Activated CD8-positive, alpha-beta memory T cell treated with anti-CD3 and anti-CD28 coated beads for 48 hours (primary cell): ENCODE measurements around the gene TRANK1.

Experiments
- DNase-seq, 3 experiments: peaks; one replicate each; pipeline ENCODE4 v3.0.0-alpha.2; 2020; ENCODE audit warnings: low read depth in 2 of 3, low spot score in 2 of 3

TRANK1 gene

DNA sequence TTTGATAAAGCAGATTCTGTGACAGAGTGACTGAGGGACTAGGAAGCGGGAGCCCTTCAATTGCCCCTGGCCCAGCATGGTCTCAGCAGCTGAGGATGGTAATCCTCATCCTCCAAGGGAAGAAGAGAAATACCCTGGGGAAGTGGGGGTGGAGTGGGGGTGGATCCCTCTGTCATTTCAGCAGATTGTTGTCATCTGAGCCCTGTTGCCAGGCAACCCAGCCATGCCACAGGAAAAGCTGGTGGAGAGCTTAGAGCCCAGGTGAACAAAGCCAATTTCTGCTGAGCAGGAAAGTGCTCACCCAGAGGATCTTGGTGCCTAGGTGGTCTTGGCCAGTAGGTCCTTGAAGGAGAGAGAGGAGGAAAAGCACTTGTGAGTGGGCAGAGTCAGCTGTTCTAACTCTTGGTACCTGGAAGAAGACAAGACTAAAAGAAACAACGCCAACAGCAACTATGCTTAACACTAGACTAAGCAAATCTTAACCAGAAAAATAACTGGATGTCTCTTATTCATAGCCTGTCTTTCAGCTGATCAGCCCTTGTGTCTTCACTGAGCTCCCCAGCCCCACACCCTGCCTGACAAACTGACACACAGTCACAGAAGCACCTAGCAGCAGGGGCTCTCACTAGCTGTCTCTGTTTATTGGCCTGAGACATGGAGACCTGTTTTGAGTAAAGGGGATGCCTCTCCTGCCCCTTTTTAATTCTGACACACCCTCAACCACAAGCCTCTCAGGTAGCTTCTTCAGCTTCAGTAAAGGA is 140.4 kb downstream of the TRANK1 start:
- DNase-seq: no peak

DNA sequence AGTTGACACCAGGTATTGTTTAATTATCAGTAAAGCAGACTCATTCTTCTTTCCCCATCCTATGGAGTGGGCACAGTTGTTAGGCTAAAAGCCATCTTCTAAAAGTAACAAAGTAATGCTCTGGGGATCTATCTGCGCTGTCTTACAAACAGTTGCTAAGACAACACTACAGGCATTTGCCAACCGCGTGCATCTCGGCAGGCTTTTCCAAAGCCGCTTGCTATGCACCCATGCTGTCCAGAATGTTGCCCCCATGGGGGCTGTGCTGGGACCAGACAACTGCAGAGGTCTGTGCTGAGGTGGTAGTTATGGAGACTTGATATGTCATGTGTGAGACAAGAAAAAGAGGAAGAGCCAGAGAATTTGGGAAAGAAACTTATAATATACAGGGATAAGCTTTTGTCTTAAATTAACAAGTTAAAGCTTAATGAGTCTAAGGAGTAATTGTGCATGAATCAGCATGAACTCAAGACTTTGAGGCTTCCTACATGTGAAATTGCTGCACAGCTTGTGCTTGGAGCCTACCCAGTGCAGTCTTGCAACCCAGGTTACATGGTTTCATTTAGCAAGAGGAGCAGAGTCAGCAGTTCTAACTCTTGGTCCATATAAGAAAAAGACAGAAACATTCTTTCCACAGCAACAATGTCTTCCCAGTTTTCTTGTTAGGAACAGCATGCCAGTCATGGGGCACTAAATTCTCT is 141.6 kb downstream of the TRANK1 start:
- DNase-seq: no peak

DNA sequence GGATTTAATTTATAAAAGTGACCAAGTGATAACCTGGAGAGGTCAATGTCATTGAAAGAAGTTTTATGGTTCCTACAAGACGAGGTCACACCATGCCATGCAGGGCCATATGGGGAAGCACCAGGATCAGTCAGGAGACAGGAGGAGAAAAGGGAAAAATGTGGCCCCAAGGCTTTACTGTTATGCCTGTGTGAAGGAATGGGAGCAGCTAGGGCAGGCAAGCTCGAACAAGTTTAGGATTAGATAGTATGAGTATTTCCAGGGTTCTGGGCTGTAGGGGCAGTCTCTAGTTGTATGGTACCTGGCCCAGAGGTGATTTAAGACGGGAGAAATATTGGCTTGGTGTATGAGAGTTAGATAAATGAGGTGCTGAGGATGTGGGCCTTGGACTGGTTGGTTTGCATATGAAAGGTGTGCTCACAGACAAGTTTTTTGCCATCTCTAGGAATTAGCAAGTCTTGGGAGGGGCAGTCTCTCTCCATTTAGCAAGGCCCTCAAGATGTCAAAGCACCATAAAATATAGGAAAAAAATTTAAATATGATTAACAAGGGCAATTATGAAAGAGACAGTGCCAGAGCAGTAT is 144.2 kb downstream of the TRANK1 start:
- DNase-seq: no peak

DNA sequence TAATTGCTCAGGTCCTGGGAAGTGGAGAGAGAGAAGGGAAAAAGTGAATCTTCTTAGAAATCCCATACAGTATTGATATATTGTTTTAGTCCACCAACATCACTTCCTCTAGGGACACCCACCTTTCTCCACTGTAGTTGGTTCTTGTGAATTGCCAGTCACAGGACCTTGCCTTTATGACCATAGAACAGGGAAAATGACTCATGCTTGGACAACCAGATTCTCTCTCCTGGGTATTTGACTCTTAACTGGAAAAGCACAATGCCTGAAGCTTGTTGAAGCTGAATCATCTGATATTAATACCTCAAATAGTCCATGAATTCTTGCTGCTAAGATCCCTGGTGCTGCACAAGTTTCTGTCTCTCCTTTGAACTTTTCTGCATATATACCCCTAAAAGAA is 148.0 kb downstream of the TRANK1 start:
- DNase-seq: no peak

DNA sequence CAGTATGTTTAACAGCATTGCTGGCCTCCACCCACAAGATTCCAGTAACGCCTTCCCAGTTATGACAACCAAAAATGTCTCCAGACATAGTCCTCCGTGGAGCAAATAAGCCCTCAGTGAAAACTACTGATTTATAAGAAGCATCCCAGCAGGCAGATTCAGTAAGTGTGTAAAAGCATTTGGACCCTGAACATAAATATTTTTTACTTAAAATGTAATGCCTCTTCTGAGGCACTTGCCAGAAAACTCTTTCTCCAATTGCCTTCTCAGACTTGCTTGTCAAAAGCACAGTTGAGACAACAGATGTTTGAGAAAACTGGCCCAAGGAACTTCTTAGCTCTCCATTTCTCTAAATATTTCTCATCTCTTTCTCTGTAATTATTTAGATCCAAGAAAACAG is 148.7 kb downstream of the TRANK1 start:
- no peak for DNase-seq

DNA sequence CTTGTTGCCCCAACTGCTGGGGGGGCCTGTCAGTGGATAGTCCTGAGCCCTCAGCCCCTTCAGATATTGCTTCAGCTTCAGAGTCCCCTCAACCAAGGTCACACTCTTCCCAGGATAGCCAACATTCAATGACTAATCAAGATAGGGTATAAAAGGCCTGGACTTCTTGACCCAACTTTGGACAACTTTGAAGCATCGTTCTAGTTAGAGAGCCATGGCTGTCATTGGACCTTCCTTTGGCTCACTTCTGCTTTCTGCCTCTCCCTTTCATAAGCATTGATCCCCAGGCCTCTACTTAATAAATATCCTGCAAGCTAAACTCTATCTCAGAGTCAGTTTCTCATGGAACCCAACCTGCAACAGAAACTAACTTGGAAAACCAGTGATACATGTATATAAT is 149.2 kb downstream of the TRANK1 start:
- DNase-seq: no peak

DNA sequence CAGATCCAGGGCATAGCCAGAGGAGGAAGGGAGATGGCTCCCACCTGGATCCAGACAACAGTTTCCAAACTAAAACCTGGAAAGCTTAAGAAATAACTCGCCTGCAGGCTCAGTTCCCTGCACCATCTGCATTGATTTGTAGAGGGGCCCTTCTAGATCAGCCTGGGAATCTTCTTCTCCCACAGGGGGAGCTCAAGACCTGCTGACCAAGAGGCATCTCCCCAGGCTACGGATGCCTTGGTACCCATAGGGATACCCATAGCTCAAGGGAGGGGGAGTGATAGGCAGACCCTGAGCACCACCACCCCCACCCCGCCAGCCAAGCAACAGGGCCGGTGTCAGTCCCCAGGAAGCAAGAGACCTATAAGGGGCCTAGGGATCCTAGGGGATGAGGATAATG is 152.5 kb downstream of the TRANK1 start:
- DNase-seq: no peak

DNA sequence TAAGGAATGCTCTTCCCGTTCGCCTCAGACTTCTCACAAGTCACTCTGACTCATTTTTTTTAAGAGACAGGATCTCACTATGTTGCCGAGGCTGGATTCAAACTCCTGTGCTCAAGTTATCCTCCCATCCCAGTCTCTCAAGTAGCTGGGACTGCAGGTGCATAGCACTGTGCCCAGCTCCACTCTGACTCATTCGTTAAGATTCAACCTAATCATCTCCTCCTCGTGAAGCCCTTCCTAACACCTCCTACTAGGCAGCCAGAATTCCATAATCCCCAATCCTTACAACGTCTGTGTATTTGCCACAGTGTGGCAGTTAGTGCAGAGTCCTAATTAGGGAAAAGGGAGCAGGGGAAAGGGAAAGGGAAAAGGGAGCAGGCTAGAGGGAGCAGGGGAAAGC is 154.1 kb downstream of the TRANK1 start:
- no peak for DNase-seq

DNA sequence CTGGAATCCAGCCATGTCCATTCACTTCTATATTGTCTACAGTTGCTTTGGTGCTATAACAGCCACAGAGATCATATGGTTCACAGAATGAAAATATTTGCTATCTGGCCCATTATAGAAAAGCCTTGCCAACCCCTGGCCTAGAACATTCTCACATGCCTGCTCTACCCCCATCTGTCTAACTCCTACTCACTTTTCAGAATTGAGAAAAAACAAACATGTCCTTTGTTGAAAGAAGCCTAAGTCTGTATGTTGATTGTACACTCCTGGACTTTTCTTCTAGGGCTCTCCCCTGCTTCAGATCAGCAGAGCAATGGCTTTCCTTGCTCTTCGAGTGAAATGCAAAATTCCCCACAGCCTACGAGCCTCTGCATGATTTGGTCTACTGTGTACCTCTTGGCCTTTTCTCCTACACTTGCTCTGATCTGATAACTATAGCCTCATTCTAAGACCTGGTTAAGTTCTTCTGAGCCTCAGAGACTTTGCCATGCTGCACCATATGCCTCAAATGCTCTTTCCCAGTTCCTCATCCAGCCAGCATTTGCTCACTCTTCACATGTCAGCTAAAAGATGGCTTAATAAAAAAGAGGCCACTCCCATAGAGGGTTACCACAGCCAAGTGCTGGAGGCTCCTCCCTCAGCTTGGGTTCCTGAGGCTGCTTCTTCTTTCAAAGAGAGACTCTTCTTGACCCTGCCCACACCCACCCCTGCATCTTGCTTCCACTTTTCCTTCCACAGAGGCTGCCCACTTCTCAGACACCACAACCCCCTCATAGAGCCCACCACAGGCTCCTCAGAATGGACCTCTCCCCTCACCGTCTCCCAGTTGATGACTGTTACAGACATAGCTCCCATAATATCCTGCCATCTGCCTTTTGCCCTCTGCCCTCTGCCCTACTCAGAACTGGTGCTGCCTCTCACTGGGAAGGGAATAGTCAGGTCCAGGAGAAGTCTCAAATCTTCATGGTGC is 157.6 kb downstream of the TRANK1 start:
- DNase-seq: no peak

DNA sequence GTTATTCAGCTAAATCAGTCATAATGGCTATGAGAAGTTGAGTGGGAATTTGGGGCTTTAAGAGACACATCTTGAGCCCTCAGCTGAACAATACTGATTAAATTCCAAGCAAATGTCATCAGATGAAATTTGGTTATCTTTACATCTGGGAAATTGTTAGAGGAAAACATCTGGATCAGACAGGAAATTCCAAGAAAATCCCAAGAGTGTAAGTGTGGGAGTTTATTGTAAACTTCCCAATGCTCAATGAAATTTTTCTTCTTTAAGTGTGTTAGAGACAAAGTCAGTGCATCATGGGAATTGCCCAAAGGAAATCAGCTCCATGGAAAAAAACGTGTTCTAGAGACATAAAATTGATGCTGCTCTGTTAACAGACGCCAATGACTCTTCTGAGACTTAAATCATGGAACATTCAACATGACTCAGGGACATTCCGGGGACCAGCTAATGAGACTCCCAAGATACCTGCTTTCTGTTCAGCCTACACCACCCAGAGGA is 160.7 kb downstream of the TRANK1 start:
- DNase-seq: no peak

DNA sequence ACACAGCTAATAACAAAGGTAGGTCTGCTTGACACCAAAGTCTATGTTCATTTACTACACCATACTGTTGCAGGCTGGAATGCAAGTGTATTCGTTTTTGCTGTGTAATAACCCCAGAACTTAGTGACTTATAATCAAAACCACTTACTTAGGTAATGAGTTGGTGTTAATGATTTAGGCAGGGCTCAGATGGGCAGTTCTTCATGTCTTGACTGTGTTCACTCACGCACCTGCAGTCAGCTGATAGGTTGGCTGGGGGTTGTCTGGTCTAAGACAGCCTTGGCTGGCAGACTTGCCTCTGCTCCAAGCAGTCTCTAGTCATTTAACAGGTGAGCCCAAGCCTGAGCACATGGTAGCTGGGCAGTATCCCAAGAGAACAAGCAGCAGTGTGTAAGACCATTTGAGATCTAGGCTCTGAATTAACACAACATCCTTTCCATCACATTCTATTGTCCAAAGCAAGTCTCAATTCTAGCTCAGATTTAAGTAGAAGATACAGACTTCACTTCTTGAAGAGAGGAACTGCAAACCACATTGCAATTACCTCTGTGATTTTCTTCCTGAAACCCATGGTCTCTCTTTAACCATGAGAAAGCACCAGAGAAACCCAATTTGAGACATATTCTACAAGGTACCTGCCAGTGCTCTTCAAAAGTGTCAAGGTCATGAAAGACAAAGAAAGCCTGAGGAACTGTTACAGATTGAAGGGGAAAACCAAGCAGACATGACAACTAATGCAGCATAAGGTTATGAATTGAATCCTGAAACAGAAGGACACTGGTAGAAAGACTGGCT is 167.2 kb downstream of the TRANK1 start:
- DNase-seq: no peak
